ENCODE measurements around the gene HAND2. TPM values are rescaled to one million over a fixed set of nuclear protein-coding genes. Genes with fewer than 3 reads are reported as not detected.

The HAND2 gene
- total RNA-seq, 1 donor from 2014 or later, result not detected

- Mint-ChIP-seq H3K27me3 (ENCODE audit: low read depth) (peaks cover 29% of the 10 kb centered on the region), H3K36me3 (ENCODE audit: low read depth) (no peaks in the 10 kb centered on the region), H3K4me1 (no peaks in the 10 kb centered on the region), H3K4me3 (no peak overlapping the region), H3K27ac (ENCODE audit: unreplicated experiment) (no peak overlapping the region), H3K9me3 (no peaks in the 10 kb centered on the region)
- TF ChIP-seq, protein P1, sequence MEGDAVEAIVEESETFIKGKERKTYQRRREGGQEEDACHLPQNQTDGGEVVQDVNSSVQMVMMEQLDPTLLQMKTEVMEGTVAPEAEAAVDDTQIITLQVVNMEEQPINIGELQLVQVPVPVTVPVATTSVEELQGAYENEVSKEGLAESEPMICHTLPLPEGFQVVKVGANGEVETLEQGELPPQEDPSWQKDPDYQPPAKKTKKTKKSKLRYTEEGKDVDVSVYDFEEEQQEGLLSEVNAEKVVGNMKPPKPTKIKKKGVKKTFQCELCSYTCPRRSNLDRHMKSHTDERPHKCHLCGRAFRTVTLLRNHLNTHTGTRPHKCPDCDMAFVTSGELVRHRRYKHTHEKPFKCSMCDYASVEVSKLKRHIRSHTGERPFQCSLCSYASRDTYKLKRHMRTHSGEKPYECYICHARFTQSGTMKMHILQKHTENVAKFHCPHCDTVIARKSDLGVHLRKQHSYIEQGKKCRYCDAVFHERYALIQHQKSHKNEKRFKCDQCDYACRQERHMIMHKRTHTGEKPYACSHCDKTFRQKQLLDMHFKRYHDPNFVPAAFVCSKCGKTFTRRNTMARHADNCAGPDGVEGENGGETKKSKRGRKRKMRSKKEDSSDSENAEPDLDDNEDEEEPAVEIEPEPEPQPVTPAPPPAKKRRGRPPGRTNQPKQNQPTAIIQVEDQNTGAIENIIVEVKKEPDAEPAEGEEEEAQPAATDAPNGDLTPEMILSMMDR (conservative IDR thresholded peaks at IDR 0.05), result no peak
- no peak for DNase-seq (ENCODE audit: low read depth, low spot score)
Measured at GRCh38 chr4:173573286-173573685, 43.3 kb upstream of the HAND2 start.

- DNase-seq (ENCODE audit: low read depth, low spot score), result no peak
- Mint-ChIP-seq H3K27me3 (ENCODE audit: low read depth) (peaks cover 24% of the 10 kb centered on the region), H3K4me1 (no peaks in the 10 kb centered on the region), H3K9me3 (no peaks in the 10 kb centered on the region), H3K36me3 (ENCODE audit: low read depth) (no peaks in the 10 kb centered on the region), H3K27ac (ENCODE audit: unreplicated experiment) (no peak overlapping the region), H3K4me3 (no peak overlapping the region)
- TF ChIP-seq, protein P1 (conservative IDR thresholded peaks at IDR 0.05), result no peak
Measured at GRCh38 chr4:173572493-173573129, 42.6 kb upstream of the HAND2 start.

GRCh38 chr4:173571620-173572019, 41.6 kb upstream of the HAND2 start:
- Mint-ChIP-seq H3K36me3 (ENCODE audit: low read depth) (no peaks in the 10 kb centered on the region), H3K9me3 (no peaks in the 10 kb centered on the region), H3K27ac (ENCODE audit: unreplicated experiment) (no peak overlapping the region), H3K4me3 (no peak overlapping the region), H3K4me1 (no peaks in the 10 kb centered on the region), H3K27me3 (ENCODE audit: low read depth) (peaks cover 24% of the 10 kb centered on the region)
- TF ChIP-seq, protein P1 (conservative IDR thresholded peaks at IDR 0.05), result no peak
- no peak for DNase-seq (ENCODE audit: low read depth, low spot score)

- H3K36me3 Mint-ChIP-seq (ENCODE audit: low read depth), result no peaks in the 10 kb centered on the region
- H3K4me1 Mint-ChIP-seq, result no peaks in the 10 kb centered on the region
- peaks cover 7% of the 10 kb centered on the region for H3K27me3 Mint-ChIP-seq (ENCODE audit: low read depth)
- TF ChIP-seq, protein P1 (conservative IDR thresholded peaks at IDR 0.05), result no peak
- DNase-seq (ENCODE audit: low read depth, low spot score), result no peak
- no peak overlapping the region for H3K27ac Mint-ChIP-seq (ENCODE audit: unreplicated experiment)
- H3K9me3 Mint-ChIP-seq, result no peaks in the 10 kb centered on the region
- no peak overlapping the region for H3K4me3 Mint-ChIP-seq
Measured at GRCh38 chr4:173565281-173565680, 35.3 kb upstream of the HAND2 start.

- TF ChIP-seq, protein P1 (conservative IDR thresholded peaks at IDR 0.05), result no peak
- Mint-ChIP-seq H3K9me3 (no peaks in the 10 kb centered on the region), H3K27ac (ENCODE audit: unreplicated experiment) (no peak overlapping the region), H3K4me3 (no peak overlapping the region), H3K4me1 (no peaks in the 10 kb centered on the region), H3K36me3 (ENCODE audit: low read depth) (no peaks in the 10 kb centered on the region), H3K27me3 (ENCODE audit: low read depth) (peaks cover 6% of the 10 kb centered on the region)
- no peak for DNase-seq (ENCODE audit: low read depth, low spot score)
Measured at GRCh38 chr4:173564461-173564860, 34.4 kb upstream of the HAND2 start.
